A172 (cell line): ENCODE measurements around the gene ITPR3. TPM values are rescaled to one million over a fixed set of nuclear protein-coding genes. Genes with fewer than 3 reads are reported as not detected.

ENCODE experiments used
- DNase-seq: peaks from one replicate; pipeline ENCODE4 v3.0.0-alpha.2; 2015; ENCODE audit warnings: low spot score
- total RNA-seq: library from RNA; depleted of rRNA; stranded (reverse); fragments of >200 nt; shearing (Covaris generic); gene quantifications from 2 replicates; pipeline ENCODE4 v1.2.3, GENCODE V29; 2014

The ITPR3 gene
- total RNA-seq, 1 experiment from 2014 or later, result 59.8 TPM

DNA sequence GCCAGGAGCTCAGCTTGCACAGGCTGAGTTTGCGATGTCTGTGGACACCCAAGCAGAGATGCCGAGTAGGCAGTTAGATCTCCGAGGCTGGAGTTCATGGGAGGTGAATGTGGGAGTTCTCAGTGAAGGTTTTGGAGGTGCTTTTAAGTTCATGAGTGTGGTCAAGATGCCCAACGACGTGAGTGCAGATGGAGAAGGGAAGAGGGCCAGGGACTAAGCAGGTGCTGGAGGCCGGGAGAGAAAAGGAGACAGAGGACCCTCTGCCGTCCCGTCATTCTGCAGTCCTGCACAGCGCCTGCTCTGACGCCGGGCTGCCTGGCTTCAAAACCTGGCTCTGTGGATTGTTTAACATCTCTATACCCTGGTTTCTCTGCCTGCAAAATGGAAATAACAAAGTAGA is 15.5 kb downstream of the ITPR3 start:
- DNase-seq, result no peak

DNA sequence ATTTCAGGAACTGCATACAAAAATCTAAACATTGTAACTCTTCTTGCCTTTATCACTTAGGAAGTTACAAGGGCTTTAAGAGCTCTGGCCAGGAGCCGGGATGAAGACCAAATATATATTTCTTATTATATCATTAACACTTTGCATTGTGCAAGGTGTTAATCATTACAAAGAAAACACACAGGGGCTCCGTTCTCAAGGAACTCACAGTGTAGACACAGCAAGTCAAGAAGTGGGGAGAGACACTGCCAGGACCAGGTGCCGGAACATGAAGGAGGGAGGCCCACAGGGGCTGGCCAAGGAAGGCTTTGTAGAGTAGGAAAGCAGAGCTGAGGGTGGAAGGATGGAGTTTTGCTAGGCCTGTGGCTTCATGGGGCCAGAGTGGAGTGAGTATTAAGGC is 17.4 kb downstream of the ITPR3 start:
- no peak for DNase-seq

DNA sequence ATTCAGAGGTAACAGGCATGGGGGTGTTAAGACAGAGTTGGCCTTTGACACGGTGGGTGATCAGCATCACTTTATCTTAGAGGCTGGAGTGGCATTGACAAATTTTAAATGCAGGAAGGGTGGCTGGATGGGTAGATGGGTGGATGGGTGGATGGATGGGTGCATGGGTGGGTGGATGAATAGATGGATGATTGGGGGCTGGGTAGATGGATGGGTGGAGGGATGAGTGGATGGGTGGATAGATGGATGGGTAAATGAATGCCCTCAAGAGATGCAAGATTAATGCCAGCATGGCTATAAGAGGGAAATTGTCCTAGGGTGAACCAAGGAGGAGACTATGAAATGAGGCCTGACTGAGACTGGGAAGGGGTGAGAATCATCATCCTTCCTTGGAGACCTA is 18.4 kb downstream of the ITPR3 start:
- DNase-seq, result no peak

DNA sequence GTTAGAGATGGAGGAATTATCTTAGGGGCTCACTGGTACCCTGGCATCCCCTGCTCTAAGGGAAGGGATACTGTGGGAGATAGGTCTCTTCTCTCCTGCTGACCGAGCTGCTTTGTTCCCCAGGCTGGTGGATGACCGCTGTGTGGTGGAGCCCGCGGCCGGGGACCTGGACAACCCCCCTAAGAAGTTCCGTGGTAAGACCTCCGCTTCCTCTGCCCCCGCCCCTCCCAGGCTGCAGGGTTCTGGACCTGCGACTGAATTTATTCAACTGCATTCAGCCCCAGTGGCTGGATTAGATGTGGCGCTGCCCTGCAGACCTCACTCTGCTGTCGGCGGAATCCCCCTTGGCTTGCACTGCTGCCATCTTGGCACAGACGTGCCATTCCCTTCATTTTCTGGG is 19.2 kb downstream of the ITPR3 start:
- no peak for DNase-seq

DNA sequence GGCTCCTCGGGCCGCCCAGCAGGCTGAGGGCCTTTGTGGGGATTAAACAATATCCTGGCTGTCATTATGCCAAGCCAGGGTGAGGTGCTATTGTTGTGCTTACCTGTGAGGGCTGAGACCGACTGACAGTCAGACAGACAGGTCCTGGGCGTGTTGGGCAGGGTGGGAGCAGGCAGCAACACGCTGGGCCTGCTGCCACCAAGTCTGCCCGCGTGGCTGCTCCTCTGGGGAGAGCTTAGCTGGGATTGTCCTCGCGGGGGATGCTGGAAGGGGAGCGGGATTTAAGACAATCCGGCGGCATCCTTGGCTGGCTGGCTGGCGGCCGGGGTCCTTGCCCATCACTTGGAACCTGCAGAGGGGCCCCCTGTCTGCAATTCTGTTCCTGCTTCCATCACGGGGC is 20.0 kb downstream of the ITPR3 start:
- DNase-seq, result no peak

DNA sequence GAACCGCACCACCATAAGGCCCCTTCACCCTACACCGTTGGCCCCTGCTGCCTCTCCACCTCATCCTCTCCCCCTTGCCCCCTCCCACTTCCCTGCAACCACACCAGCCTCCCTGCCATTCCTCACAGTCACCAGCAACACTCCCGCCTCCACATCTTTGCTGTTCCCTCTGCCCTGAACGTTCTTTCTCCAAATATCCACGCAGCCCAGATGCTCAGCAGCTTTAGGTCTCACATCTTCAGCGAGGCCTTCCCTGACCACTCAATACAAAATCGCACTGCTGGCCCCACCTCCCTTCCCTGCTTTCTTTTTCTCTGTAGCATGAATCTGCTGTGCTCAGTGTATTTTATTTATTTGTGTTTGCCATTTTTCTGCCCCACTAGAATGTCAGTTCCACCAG is 20.5 kb downstream of the ITPR3 start:
- DNase-seq, result no peak

DNA sequence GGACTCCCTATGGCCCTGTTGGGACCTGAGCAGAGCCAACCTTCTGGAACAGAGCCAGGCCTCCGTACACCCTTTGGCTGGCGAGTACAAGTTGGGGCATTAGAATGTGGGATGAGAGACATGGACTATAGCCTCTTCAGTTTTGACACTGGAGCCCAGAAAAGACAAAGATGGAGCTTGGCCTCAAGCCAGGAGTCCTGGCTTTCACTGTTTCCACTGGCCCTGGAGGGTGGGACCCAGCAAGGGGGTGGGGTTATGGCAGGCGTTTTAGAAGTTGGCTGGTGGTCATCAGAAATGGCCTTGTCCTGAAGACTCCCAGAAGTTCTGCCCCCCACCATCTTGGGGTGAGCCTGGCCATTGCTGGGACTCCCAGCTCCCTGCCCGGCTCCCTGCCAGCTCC is 21.8 kb downstream of the ITPR3 start:
- no peak for DNase-seq

DNA sequence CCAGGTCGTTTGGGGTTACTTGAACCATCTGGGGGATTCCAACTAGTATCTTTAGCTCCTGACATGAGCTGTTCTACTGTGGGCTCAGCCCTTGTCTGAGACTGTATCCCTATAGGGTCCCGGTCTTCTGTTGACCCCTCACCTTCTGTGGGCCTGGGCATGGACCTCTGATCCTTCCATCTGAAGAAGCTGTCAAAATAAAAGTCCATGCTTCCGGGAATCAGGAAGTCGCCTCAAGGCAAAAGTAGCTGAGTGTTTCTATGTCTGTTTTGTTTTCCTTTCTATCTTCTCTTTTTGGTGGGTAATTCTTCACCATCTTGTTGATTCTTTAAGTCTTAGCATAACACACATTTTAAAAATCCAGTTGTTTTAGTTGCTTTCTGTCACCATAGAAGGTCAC is 30.3 kb downstream of the ITPR3 start:
- no peak for DNase-seq

DNA sequence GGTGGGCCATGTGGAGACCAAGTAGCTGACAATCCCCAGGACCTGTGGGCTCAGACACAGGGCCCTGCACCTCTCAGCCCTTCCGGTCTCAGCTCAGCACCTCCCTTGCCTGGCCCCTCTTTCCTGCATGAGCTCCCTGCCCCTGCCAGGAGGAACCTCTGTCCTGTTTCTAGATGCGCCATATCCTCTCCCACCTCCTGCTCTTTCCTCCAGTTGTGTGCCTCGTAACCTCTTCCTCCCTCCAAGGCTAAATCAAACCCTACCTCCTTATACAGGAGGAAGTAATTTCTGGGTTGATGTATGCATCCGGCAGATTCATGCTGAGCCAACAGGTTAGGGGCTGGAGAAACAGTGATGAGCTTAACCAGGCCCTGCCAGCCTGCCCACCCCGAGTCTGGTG is 30.9 kb downstream of the ITPR3 start:
- DNase-seq, result no peak

DNA sequence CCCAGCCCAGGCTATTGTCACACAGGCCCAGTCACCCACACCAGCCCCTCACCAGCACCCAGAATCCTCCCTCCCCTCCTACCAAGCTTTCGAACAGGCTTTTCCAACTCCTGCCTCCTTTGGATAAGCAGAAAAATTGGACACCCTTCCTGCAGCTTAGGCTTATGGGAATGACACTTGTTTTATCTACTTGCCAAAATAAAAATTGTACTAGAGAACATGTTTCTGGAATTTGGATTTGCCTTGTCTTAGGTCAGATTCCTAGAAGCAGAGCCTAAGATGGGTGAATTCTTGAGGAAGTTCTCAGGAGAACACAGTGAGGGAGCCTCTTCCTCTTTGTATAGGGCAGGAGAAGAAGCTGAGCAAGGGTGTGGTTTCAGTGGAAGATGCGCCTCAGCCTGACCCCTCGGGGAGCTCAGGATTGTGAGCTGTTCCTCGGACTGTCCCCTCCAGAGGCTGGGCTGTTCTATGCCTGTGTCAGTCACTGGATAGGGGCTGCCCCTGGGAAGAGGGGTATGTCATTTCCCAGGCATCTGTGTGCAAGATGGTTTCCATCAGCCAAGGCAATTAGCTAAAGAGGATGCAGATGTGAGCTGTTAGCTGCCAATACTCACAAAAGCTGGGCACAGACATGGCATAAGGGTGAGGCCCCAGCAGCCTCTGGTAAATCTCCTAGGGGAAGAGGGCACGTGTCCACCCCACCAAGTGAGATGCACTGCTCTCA is 33.9 kb downstream of the ITPR3 start:
- no peak for DNase-seq

DNA sequence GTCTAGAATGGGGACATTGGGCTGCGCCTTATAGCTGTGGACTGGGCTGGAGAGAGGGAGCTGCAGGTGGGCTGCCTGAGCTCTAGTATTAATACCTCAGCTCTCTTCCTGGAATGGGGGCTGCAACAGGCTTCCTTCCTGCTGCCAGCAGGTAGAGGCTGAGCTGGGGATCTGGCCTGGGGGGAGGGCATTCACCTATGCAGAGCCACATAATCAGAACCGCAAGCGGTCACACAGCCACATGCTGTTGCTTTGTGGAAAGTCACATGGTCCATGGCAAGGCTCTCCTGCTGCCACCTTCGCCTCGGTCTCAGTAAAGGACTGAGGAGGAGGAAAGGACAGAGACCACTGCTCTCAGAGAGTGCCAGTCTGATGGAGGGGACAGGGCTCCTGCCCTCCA is 35.7 kb downstream of the ITPR3 start:
- DNase-seq, result no peak

DNA sequence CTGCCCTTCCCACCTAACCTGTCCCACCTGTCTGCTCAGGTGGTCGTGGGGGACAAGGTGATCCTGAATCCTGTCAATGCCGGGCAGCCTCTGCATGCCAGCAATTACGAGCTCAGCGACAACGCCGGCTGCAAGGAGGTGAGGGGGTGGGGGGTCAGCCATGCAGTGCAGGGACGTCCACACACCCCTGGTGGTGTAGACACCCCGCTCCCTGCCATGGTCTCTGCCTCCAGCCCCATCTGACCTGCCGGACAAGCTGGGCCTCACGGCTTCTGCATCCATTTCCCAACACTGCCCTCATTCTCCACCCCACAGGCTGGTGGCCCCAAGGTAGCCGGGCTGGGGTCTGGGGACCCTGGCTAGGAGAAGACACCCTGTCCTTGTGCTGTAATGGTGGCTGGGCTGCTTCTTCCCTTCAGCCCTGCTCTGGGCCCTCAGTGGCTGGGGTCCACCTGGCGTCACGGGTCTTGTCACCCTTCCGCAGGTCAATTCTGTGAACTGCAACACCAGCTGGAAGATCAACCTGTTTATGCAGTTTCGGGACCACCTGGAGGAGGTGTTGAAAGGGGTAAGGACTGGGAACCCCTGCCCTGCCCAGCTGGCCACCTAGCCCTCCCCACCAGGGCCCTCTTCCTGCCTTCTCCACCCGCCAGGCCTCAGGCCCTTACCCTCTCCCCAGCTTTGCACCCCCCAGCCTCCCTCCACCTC is 38.0 kb downstream of the ITPR3 start:
- DNase-seq, result no peak

DNA sequence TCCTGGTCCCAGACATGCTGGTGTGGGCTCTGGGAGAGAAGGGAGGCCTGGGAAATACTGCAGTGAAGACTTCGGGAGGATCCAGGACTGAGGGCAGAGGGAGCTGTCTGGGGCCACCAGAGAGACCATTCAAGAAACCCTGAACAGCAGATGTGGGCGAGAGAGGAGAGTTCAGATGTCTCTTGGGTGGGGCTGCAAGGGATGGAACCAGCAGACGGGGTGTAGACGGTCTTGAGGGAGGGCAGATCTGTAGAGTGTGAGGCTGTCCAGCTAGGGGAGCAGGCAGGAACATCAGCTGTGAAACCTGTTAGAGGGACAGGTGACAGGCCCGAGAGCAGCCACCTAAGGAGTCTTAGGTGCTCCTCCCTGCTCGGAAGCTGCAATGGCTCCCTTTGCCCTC is 38.9 kb downstream of the ITPR3 start:
- no peak for DNase-seq

DNA sequence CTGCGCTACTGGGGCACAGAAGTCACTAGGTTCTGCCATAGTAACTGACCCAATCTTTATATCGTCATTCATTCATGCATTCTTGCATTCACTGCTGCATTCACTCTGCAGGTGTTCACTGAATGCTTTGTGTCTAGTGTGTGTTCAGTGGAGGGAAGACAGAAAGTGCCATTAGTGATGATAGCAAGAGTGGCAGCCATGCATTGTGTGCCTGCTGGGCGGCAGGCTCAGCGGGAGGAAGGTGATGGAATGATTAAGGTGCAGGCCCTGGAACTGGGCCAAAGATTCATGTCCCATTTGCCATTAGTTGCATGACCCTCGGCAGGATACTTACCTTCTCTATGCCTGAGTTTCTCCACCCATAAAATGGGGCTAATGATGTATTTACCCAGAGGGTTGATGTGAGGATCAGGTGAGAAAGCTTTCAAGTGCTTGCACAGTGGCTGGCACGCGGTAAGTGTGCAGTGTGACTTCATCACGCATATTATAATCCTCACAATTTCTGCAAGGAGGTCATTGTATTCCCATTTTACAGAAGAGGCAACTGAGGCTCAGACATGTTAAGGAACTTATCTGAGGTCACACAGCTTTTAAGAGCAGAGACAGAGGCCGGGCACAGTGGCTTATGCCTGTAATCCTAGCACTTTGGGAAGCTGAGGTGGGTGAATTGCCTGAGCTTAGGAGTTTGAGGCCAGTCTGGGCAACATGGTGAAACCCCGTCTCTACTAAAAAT is 40.1 kb downstream of the ITPR3 start:
- no peak for DNase-seq

DNA sequence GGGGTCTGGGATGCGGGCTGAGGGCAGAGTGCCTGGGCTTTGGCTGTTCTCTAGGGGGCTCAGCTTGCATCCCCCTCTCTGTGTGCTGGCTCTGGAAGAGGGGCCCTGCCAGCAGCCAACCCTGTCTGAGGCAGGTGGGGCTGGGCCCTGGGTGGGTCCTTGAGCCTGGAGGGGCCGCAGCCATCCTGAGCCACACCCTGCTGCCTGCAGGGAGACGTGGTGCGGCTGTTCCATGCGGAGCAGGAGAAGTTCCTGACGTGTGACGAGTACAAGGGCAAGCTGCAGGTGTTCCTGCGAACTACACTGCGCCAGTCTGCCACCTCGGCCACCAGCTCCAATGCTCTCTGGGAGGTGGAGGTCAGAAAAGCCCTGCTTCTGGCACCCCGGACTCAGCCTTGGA is 41.2 kb downstream of the ITPR3 start:
- DNase-seq, result no peak

DNA sequence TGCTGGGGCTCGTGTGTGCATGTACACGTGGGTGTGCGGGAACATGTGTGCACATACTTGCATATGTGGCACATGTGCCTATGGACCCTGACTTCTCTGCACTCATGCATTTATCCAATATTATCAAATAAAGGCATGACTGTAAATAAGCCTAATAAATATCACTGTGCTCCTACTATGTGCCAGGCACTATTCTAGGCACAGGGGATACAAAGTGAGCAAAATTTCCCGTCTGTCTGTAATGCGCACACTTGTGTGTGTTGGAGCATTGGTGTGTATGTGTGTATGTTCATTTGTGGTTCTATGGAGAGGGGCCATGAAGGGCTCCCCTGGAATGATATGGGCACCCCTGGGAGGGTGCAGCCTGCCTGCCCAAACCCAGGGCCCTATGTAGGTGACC is 41.9 kb downstream of the ITPR3 start:
- DNase-seq, result no peak

DNA sequence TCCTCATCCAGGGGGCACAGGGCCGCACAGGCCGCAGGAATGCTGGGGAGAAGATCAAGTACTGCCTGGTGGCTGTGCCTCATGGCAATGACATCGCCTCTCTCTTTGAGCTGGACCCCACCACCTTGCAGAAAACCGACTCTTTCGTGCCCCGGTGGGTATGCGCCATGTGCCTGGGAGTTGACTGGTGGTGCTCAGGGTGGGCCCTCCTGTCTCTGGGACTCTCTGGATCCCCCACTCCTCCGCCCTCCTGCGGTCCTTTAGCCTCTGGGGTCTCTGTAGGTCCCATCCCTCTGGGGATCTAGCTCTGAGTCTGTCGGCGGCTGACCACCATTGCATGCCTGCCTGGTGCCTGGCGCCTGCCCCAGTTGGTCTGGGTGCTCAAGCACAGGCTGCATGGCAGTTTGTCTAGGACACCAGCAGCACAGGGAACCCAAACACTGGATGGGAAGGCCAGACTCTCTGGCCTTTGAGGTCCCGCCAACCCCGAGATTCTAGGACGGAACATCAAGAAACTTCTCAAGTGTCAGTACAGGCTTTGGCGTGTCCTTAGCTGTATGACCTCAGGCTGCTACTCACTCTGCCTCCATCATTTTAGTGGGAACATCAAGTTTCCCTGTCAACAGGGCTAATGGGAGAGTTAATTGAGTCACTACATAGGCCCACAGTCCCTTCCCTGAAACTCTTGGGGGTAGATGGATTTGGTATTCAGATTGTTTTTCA is 42.8 kb downstream of the ITPR3 start:
- DNase-seq, result no peak

DNA sequence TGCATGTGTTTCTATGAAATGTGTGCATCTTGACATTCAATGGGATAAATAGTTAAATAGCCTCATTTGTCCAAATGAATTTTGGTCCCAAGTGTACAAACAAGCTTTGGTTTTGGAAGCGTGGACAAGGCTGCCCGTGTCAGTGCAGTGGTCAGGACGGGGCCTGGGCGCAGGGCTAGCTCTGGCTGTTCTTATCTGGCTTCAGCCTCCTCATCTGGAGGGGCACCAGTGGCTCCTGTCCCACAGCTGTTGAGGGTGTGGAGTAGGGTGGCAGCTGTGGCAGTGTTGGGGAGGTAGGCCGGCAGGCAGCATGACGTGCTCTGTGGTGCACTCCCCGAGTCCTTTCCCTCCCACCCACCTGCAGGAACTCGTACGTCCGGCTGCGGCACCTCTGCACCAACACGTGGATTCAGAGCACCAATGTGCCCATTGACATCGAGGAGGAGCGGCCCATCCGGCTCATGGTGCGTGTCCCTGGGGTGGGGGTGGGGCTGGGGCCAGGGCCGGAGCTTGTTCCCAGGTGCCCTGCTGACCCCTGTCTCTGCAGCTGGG is 43.5 kb downstream of the ITPR3 start:
- no peak for DNase-seq

DNA sequence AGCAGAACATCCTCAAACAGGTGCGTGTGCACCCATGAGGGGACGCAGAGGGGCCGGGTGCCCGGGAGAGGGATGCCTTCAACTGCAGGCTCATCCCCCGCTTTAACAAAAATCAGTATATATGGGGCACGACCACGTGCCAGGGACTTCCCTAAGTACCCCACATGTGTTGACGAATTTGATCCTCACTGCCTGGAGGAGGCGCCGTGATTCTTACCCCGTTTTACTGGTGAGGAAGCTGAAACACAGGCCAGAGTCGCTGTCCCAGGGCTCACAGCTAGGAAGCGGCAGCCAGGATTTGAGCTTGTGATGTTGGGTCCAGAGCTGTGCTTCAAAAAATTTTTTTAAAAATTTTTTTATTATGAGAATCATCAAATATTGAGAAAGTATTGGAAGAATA is 44.8 kb downstream of the ITPR3 start:
- no peak for DNase-seq

DNA sequence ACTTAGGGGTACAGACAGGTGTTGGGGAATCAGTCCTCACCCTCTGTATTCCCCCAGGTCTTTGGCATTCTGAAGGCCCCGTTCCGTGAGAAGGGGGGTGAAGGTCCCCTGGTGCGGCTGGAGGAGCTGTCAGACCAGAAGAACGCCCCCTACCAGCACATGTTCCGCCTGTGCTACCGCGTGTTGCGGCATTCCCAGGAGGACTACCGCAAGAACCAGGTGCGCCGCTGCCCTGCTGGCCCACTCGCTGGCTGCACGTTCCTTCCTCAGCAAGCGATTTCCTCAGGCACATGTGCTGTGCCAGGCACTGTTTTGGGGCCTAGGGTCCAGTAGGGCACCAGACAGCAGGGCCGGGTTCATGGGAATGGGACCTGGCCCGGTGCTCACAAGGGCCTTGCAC is 46.0 kb downstream of the ITPR3 start:
- DNase-seq, result no peak

DNA sequence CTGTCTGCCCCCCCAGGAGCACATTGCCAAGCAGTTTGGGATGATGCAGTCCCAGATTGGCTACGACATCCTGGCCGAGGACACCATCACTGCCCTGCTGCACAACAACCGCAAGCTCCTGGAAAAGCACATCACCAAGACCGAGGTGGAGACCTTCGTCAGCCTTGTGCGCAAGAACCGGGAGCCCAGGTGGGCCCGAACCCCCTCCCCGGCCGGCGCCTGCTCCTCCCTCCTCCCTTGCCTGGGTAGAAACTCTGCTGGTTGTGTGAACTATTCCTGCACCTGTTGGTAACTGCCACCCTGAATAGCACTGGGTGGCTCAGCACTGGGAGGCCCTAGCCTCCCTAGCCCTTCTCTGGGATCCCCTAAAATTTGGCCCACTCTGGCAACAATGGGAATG is 46.7 kb downstream of the ITPR3 start:
- DNase-seq, result no peak

DNA sequence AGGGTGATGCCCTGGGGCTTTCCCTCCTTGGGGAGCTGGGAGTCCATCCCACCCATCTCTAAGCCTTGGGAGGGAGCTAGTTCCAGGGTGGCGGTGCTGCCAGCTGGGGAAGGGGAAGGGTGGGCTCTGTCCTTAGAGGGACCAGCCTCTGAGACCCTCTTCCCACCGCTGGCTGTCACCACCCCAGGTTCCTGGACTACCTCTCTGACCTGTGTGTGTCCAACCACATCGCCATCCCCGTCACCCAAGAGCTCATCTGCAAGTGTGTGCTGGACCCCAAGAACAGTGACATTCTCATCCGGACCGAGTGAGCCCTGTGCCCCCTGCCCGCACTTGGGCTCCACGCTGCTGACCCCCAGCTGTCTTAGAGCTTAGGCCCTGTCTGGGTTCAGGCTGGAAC is 47.2 kb downstream of the ITPR3 start:
- DNase-seq, result no peak
